Uterus (tissue), 2 donors: ENCODE measurements around the gene CLSTN3.
A peak's percentile ranks its signal among the peaks of the same experiment; 100 is the strongest.

Experiments
- POLR2A ChIP-seq, 2 donors: fragments of 450-650 bp; IDR thresholded peaks; one replicate each; pipeline ENCODE4 v1.6.1; 2016; ENCODE audit warnings: antibody characterized with exemption in 2 of 2, mild to moderate bottlenecking in 1 of 2, moderate library complexity in 1 of 2
- TF ChIP-seq, protein P1 (sequence below), 4 experiments: fragments of 200-600 bp in 2 of 4; fragments of 450-650 bp in 2 of 4; sonication (generic) in 2 of 4; IDR thresholded peaks; one replicate each; pipeline ENCODE4 v1.5.1; 2016 to 2019; ENCODE audit warnings: antibody characterized with exemption in 4 of 4, mild to moderate bottlenecking in 2 of 4, moderate library complexity in 1 of 4

DNA sequence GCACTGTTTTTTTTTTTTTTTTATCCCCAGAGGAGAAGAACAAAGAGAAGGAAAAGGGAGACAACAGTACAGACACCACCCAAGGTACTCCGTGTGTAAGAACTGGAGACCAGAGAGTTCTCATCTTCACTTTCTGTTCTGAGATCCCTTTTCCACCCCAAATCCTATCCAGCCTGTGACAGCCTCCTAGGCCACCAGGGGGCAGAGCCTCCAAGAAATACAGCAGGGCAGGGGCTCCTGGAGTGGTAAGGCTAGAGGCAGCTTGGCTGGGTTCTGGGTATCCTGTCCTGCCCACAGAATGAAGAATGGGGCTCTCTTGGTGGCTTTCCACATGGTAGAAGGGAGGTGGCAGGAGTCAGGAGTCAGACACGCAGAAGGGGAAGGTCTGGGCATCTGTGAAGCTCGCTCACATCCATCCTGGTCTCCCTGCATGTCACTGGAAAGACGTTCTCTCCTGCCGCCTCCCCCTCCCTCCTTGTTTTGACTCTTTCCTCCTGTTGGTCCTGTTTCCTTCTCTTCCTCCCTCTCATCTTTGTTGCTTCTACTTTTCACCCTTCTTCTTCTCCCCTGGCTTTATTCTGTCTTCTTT is 12.0 kb downstream of the CLSTN3 start:
- TF ChIP-seq, protein P1, sequence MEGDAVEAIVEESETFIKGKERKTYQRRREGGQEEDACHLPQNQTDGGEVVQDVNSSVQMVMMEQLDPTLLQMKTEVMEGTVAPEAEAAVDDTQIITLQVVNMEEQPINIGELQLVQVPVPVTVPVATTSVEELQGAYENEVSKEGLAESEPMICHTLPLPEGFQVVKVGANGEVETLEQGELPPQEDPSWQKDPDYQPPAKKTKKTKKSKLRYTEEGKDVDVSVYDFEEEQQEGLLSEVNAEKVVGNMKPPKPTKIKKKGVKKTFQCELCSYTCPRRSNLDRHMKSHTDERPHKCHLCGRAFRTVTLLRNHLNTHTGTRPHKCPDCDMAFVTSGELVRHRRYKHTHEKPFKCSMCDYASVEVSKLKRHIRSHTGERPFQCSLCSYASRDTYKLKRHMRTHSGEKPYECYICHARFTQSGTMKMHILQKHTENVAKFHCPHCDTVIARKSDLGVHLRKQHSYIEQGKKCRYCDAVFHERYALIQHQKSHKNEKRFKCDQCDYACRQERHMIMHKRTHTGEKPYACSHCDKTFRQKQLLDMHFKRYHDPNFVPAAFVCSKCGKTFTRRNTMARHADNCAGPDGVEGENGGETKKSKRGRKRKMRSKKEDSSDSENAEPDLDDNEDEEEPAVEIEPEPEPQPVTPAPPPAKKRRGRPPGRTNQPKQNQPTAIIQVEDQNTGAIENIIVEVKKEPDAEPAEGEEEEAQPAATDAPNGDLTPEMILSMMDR (IDR thresholded peaks at IDR 0.05): peak; percentile 20 to 45 (median 38)
- no peak for TF ChIP-seq POLR2A (IDR thresholded peaks at IDR 0.05)
